GM21367 (cell line): Measurements from ENCODE around the gene TRPM3.

Experiments
- ATAC-seq: cut with Tn5 transposase; IDR thresholded peaks from one replicate; pipeline ENCODE4 v1.9.1; 2021; ENCODE audit not compliant: unreplicated experiment

The TRPM3 gene

GRCh38 chr9:70498866-70499265, 622.6 kb downstream of the TRPM3 start:
- ATAC-seq = no peak

- no peak for ATAC-seq
These were observed 625.2 kb downstream of the TRPM3 start for GRCh38 chr9:70496244-70496643.

- ATAC-seq = no peak
These were observed 625.9 kb downstream of the TRPM3 start for GRCh38 chr9:70495514-70495913.

- no peak for ATAC-seq
These were observed 627.2 kb downstream of the TRPM3 start for GRCh38 chr9:70494221-70494620.

GRCh38 chr9:70493029-70493428, 628.4 kb downstream of the TRPM3 start:
- no peak for ATAC-seq

- ATAC-seq = no peak
These were observed 629.1 kb downstream of the TRPM3 start for GRCh38 chr9:70492319-70492777.

- no peak for ATAC-seq
These were observed 629.7 kb downstream of the TRPM3 start for GRCh38 chr9:70491426-70492318.

- no peak for ATAC-seq
These were observed 630.9 kb downstream of the TRPM3 start for GRCh38 chr9:70490478-70490877.

GRCh38 chr9:70488793-70489105, 632.7 kb downstream of the TRPM3 start:
- no peak for ATAC-seq

GRCh38 chr9:70488098-70488792, 633.2 kb downstream of the TRPM3 start:
- no peak for ATAC-seq

- ATAC-seq = no peak
These were observed 635.3 kb downstream of the TRPM3 start for GRCh38 chr9:70486127-70486526.

GRCh38 chr9:70485273-70485858, 636.1 kb downstream of the TRPM3 start:
- no peak for ATAC-seq

- ATAC-seq = peak; percentile 87
These were observed 636.9 kb downstream of the TRPM3 start for GRCh38 chr9:70484232-70485130.

- ATAC-seq = no peak
These were observed 640.0 kb downstream of the TRPM3 start for GRCh38 chr9:70481471-70481870.

- ATAC-seq = no peak
These were observed 640.9 kb downstream of the TRPM3 start for GRCh38 chr9:70480405-70480980.

GRCh38 chr9:70479880-70480291, 641.5 kb downstream of the TRPM3 start:
- ATAC-seq = no peak
